HG03039 (cell line): ENCODE data around the gene HSP90AB1.

ENCODE experiments used
- ATAC-seq: cut with Tn5 transposase; IDR thresholded peaks from one replicate; pipeline ENCODE4 v1.9.1; 2021; ENCODE audit warnings: mild to moderate bottlenecking, moderate library complexity; ENCODE audit not compliant: unreplicated experiment

HSP90AB1 gene

DNA sequence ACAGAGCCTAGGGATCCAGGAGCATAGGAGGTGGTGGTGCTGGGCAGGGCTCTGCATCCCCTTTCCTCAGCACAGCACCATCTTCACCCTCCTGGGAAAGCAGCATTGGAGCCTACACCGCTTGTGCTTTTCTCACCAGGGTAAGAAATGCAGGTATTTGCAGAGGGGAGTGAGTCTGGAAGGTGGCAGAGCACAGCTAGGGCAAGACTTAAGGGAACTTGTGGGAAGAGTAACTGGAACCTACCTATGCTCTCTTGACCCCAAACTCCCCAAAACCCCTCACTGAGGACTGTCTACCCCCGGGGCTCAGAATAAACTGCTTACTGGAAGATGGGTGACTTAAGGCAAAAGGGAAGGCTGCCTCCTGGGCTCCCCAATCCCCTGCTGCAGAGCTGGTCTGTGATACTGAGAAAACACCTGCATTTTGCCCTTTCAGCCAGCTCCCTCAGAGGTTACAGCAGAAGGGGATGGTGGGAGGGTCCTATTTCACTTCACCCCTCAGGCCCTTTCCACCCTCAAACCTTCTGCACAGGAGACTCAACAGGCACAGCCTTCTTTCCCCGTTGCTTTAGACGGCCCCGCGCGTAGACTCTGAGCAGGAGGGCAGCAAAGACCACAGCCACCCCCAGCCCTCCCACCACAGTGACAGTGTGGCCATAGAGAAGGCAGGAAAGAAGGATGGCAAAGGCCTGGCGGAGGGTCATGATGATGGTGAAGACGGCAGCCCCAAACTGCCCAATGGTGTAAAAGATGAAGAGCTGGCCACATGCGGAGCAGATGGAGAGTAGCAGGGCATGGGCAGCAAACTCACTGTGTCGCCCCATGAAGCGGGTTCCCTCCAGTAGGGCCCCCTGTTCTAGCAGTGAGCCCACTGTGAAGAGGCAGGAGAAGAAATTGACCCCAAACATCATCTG is 7.5 kb downstream of the HSP90AB1 start:
- no peak for ATAC-seq

DNA sequence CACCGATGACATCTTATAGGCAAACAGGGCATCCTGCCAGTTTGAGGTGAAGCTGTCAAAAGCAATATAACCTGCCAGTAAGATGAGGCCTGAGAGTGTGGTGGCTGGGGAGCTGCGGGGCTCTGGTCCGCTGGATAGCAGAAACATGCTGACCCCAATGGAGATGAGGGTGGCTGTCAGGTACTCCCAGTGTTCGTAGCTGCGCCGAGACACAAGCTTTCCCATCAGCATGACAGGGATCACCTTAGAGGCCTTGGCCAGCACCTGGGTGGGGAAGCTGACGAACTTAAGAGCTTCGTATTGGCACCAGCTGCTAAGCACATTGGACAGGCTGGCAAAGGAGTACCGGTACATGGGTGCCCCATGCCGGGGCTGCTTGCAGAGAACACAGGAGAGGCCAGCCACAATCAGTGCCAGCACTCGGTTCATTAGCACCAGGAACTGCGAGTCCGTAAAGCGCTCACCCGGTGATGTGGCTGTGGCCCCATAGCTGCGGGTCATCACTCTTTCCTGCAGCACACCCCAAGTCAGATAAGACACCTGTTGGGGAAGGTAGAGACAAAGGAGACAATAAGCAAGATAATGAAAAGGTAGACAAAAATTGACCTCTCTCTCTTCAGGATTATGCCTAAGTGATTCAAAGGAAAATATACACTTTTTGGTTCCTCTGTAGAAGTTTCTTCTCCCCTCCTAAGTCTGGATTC is 8.4 kb downstream of the HSP90AB1 start:
- no peak for ATAC-seq

DNA sequence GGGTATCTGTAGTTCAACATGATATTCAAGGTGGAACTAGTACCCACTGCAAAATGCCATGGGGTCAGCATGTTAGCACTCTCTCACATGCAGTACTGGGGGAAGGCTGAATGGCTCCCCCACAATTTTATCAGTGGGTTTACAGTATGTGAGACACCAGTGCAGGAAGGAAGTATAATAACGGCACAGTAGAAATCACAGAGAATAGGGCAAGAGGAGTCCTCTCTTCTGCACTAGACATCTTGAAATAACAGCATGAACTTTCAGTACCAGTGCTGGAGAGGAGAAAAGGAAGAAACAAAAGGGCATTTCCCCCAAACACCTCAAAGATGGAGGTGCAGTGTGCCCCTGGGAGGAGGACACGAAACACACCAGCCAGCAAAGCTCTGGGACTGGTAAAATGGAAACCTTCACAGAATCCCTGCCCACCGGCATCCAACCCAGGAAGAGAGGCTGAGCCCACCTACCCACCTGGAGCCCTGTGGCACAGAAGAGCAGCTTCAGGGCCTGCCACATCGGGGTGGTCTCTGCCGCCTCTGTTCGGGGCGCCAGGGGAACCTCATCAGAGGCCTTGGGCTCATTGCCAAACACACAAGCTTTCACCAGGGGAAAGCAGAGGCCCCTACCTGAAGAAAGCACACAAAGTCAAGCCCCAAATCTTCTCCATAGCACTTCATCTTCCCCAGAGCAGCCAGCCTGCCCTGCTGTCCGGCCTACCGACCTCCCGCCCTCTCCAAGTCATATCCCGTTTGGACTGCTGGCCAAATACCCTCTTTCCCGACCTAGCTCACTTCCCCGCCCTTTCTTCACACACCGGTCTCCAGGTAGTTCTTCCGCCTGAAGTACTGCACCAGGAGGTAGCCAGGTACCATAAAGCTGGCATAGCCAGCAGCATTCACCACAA is 9.2 kb downstream of the HSP90AB1 start:
- no peak for ATAC-seq

DNA sequence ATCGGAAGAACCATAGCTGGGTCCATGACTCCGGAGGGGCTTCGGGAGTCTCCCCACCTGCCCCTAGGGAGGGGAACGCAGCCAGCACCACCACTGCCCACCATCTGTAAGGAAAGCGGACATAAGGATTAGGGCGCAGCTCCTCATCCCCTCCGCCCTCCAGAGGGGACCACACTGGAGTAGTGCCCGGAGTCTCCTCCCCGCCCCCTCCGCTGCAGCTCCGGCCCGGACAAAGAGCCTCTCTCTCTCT is 9.8 kb downstream of the HSP90AB1 start:
- ATAC-seq = no peak

DNA sequence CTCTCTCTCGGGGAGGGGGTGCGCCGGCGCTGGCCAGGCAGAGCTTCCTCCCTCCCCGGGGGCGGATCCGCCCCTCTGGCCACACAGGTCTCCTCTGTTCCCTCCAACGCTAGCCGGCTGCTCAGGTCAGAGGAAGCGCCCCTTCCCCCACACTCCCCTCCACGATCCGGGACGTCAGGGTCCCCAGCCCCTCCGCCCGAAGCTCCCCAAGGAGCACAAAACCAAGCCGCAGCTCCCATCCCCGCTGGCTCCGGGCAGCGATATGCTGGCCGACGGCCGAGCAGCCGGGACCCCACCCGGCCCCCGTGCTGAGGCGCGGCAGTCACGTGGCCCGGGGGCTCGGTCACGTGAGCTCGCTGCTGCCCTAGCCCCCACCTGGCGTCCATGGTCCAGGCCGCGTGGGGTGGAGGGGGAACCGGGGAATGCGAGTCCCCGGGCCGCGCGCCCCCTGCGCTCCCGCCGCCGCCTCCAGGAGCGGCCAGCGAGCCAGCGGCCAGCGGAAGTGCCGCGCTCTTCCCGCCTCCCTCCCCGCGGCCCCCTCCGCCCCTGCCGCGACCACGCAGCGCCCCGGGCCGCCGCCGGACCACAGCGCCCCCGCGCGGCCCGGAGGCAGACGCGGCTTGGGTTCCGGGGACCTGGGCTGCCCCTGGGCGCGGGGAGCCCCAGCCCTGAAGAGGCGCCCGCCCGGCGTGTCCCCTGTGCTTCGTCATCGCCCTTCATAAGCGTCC is 10.3 kb downstream of the HSP90AB1 start, which contains the start of gene SLC35B2:
Gene SLC35B2 (minus strand): TSS at position 504 of the 728 bp plus-strand sequence. CDS start 118 bp downstream, at position 386.
- peak; percentile 39 for ATAC-seq

DNA sequence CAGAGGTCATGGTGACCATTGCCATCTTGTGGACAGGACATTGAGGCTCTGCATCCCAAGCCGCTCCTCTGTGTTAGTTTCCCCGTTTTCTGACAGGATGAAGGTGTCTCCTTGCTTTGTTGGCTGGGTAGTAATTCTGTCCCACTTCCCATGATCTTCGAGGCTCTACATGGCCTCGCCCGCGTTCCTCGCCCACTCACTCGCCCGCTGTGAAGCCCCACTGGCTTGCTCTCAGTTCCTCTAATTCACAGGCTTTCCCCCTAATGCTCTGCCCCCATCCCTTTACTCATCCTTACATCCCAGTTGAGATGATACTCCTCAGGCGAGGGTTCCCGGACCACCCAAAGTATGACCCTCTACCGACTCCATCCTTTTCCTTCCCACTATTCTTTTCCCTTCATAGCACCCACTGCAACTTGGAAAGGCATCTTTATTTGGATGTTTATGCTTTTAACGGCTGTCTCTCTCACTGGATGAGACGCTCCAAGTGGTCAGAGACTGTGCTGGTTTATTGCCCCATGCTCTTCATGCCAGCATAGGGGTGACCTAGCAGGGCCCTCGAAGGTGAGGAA is 10.9 kb downstream of the HSP90AB1 start:
- peak; percentile 7 for ATAC-seq

DNA sequence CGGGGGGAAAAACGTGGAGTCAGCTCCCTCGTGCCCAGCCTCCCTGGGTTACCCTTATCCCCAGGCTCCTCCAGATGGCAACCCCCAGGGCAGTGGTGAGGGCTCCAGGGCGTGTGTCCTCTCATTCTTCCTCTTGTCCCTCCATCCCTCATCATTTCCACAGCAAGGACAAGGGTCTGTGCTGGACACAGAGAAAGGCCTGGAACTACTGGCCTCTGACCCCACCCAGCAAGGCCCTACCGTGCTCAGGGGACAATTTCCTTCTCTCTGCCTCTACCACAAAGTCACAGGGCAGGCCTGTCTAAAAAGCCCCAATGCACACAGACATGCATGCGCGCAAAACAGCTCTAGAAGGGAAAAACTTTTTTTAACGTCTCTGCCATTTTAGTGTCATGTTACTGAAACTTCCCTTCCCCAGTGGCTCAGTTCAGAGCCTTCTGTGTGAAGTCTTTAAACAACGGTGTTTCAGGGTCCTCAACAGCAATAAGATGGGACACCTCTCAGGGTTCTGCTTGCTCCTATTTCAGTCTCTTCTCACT is 11.5 kb downstream of the HSP90AB1 start:
- no peak for ATAC-seq

DNA sequence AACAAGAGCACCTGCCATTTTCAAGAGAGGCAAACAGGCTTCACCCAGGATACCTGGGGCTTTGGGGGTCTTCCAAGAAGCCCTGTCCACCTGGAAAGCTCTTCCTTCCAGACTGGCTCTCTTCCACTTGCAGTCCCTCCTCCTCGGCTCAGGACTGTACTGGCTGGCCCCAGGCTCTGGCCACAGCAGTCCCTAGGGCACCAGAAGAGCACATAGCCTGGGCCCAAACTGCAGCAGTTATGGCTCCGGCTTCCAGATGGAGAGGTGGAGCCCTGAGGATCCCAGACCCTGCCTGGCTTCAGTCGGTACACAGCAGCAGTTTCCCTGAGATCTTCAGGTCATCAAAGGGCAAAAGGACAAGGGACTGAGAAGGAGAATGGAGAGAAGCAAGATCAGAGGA is 12.0 kb downstream of the HSP90AB1 start:
- ATAC-seq = no peak

DNA sequence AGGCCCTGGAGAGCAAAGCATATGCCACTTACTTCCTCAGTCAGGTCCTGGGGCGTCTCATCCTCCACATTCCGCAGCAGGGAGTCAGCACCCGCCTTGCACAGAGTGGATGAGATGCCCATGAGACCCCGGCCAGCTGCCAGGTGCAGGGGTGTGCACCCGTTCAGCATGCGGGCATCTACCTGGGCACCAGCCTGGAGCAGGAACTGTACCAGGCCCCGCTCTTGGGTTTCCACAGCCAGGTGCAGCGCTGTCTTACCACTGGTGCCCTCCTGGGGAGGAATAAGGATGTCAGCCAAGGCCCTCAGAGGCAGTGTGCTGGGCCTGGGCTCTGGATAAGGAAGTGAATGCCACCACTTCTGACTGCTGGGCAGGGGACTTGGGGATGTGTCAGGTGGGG is 13.1 kb downstream of the HSP90AB1 start:
- no peak for ATAC-seq

DNA sequence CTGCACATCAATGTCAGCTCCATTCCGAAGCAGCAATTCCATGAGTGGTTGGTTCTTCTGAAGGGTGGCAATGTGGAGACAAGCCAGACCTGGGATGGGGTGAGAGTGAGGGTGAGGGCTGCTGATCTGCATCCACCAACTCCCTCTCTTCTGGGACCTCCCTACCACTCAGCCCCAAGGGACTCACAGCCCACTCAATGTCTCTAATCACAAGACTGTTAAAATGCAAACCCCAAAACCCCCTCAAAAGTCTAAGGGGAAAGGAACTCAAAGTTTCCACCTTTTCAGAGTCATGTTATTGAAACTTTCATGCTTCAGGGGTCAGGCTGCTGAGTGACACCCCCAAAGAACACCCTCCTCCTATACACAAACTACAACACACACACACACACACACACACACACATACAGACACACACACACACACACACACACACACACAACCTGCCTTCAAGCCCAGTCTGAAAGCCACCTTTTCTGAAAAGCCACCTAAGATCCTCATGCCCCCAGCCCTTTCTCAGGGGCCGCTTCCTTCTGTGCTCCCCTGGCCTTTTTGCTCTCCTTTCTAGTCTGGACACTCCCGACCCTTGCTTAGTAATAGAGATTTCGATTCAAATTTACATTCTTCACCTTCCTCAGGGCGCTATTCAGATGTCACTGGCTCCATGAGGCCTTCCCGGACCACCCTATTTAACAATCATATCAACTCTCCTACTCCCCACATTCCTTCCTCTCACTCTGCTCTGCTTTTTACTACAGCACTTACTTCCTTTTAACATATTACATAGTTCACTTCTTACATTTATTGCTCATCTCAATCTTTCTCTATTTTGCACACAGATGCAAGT is 13.8 kb downstream of the HSP90AB1 start:
- no peak for ATAC-seq

DNA sequence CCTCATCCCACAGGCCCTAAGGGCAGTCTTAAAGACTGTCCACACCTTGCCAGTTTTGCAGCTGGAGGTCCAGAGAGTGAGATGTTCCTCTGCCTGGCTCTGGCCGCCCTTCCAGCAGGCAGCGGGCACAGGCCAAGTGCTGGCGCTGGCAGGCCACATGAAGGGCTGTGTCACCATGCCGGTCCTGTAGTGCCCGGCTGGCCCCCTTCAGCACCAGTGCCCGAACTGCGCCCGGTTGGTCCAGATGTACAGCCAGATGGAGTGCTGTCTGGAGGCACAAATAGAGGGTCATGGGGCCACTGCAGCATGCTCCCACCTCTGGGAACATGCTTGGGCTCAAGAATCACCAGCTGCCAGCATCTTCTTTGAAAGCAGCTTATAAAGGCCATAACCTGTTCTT is 14.7 kb downstream of the HSP90AB1 start:
- no peak for ATAC-seq

DNA sequence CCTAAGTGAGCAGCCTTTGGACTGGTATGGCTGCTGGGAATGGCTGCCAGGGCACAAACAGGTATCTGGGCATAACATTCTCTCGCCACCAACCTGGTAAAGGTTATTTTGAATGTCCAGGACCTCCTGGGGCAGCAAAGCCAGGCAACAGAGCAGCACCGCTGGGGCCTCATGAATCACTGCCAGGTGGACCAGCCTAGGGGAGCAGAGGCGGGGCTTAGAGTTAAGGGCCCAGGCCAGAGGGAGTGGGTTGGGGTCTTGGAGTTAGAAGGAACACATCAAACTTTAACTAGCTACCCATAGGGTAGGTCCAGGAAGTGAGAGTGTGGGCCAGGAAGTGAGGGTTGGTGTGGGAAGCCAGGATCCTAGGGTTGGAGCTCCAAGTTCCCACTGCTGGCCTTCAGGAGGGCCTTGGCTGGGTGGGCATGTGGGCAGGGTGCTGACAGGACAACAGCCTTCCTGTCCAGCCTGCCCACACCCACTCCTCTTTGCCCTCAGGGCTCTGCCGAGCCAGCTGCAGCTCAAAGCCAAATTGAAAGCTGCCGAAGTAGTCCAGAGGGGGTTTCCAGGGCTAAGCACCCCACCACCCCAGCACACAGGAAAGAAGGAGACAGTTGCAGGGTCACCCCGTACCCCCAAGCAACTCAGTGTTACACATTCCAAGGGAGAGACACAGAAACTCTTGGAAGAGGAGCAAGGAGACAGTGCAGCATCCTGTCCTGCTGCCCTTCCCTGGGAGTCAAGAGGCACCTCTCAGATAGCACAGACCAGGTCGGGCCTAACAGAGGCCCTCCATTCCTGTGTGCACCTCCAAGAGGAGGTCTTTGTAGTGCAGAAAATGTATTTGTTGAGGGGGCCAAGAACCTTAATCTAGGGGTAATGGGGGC is 15.8 kb downstream of the HSP90AB1 start:
- no peak for ATAC-seq

DNA sequence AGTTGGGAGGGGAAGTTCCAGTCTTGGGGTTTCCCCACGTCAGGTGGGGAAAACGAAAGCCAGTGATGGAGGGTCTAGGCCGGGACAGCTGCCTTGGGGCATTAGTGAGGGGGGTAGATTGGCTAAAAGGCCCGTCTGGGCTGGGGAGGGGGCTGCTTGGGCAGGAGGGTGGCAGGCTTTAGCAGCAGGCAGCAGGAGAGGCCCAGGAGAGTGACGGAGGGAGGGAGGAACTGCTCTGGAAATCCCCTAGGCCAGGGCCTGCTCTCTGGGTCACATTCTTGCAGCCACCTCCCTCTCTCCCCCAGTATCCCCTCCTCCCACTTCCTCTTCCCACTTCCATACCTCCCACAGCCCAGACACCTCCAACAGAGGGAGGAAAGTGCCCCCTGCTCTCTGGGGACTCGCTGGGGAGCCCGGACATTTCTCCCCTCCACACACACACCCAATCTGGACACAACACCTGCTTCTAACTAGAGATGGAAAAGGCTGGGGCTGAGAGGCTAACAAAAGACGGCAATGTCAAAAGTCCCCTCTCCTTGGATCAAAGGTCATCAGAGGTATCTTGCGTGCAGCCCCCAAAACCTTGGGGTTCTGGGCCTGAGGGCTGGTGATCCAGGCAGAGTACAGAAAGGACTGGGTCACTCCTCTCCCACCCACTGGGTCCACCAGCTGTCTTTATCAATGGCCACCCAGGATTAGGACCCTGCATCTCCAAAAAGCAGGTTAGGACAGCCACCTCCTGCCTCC is 16.6 kb downstream of the HSP90AB1 start:
- no peak for ATAC-seq

DNA sequence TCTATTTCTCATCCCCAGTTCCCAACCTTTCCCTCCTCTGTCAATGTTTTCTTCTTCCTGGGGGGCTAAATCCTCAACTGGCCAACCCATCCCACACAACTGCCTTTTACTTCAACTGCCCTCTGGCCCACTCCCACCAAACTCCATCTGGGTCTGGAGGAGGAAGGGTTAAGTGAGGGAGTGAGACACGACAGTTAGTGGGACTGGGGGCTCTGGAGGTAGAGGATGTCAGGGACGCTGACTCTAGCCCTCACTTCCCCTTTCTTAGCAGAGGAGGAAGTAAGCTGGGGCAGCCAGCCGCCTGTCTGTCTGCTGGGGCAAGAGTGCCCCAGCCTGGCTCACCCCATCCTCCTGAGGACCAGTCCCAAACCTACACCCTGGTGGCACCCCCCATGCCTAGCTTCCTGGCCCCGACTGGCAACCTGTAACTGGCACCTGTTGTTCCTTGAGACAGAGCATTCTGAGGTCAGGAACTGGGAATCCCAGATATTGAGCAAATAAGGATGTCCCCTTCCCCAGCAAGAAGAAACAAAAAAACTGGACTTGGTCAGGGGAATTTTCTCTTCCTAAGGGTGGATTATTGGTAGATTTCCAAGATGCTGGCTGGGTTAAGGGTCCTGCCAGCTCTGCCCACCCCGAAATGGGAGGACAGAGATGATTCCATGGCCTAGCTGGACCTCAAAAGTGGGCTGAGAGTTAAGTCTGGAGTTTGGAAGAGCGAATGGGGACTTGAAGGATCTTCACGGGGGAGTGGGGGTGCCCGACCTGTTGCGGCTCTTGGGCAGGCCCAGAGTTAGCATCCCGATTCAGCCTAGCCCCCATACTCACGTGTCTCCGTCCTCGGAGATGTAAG is 17.5 kb downstream of the HSP90AB1 start:
- ATAC-seq = no peak

DNA sequence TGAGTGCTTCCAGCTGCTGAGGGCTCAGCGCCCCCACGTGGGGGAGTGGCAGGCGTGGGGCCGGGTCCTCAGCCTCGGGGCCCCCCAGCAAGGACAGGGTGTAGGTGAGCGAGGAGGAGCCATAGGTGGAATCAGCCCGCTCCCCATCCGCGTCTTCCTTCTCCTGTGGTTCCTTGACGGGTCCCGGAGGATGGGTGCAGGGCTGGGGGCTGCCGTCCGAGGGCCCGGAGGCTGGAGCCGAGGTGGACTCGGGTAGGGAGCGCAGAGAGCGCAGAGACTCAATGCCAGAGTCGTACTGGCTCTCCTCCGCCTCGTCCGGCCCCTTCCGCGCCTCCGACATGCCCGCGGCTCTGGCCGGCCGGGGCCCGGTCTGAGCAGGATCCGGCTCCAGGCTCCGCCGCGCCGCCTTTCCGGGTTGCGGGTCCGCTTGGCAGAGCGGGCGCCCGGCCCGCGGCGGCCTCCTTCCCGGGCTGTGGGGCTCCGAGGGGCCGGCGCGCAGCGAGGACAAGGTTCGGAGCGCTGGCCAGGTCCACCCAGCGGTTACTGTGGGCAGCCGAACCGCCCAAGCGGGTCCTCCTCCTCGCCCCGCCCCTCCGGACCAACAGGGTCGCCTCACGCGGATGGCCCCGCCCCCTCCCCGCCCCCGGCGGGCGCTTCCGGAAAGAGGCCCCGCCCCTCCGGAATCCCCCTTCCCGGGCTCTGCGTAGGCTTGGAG is 18.3 kb downstream of the HSP90AB1 start, which contains the start of gene NFKBIE:
Gene NFKBIE (minus strand): TSS at position 545 of the 715 bp plus-strand sequence. CDS start 205 bp downstream, at position 340.
- peak; percentile 39 for ATAC-seq
